Lung (tissue), 12 donors: ENCODE data around the gene BTG2. TPM values are rescaled to one million over a fixed set of nuclear protein-coding genes. Genes with fewer than 3 reads are reported as not detected.

Experiments
- ATAC-seq: fragments of 200-7000 bp; cut with Tn5 transposase; one replicate; pipeline ENCODE4 v1.9.1; 2020; ENCODE audit warnings: moderate number of reproducible peaks; ENCODE audit not compliant: insufficient read depth, low FRiP score
- DNase-seq, 3 donors: peaks; one replicate each; pipeline ENCODE4 v3.0.0-alpha.2; 2013 to 2017
- H3K27ac ChIP-seq, 2 donors: one replicate each; pipeline ENCODE4 v1.5.1; 2013; ENCODE audit warnings: mild to moderate bottlenecking in 2 of 2, moderate library complexity in 2 of 2, control low read depth in 1 of 2, inconsistent platforms in 1 of 2, low read depth in 1 of 2, low read length in 1 of 2
- H3K27me3 ChIP-seq, 3 donors: one replicate each; pipeline ENCODE4 v1.5.1; 2013; ENCODE audit warnings: low read length in 2 of 3; ENCODE audit not compliant: control insufficient read depth in 3 of 3, insufficient read depth in 3 of 3
- H3K36me3 ChIP-seq, 4 donors: one replicate each; pipeline ENCODE4 v1.5.1; 2013; ENCODE audit warnings: low read length in 4 of 4, mild to moderate bottlenecking in 1 of 4, moderate library complexity in 1 of 4; ENCODE audit not compliant: control insufficient read depth in 4 of 4, insufficient read depth in 4 of 4
- H3K4me1 ChIP-seq, 5 donors: one replicate each; pipeline ENCODE4 v1.5.1; 2013; ENCODE audit warnings: low read length in 5 of 5, mild to moderate bottlenecking in 2 of 5, moderate library complexity in 1 of 5; ENCODE audit not compliant: control insufficient read depth in 5 of 5, insufficient read depth in 5 of 5
- H3K4me3 ChIP-seq: one replicate; pipeline ENCODE4 v1.5.1; 2013; ENCODE audit warnings: mild to moderate bottlenecking, control low read depth, moderate library complexity
- H3K9ac ChIP-seq, 2 donors: one replicate each; pipeline ENCODE4 v1.5.1; 2013; ENCODE audit warnings: low read length in 2 of 2, control low read depth in 1 of 2; ENCODE audit not compliant: insufficient read depth in 1 of 2
- H3K9me3 ChIP-seq, 4 donors: one replicate each; pipeline ENCODE4 v1.5.1; 2013; ENCODE audit warnings: low read length in 3 of 4, mild to moderate bottlenecking in 1 of 4, moderate library complexity in 1 of 4; ENCODE audit not compliant: control insufficient read depth in 4 of 4, insufficient read depth in 3 of 4
- WGBS, 2 donors: extraction: QIAGEN DNeasy Blood & Tissue Kit; methylation state at CpG; one replicate each; pipeline ENCODE4 v1.1.7; 2013; 5-methylcytosine and 5-hydroxymethylcytosine counted together
- polyA plus RNA-seq, 2 donors: library from polyadenylated mRNA; stranded (reverse); fragments of 200-250 nt; gene quantifications; one replicate each; pipeline ENCODE4 v1.2.1, GENCODE V29; 2013
- total RNA-seq, 2 donors: library from RNA; depleted of rRNA in 1 of 2; stranded (reverse); fragments of >200 nt in 1 of 2; gene quantifications; one replicate each; pipeline ENCODE4 v1.2.1, GENCODE V29; 2014 to 2021
- TF ChIP-seq, protein P1 (sequence below): IDR thresholded peaks from 2 replicates; pipeline ENCODE4 v1.5.1; 2012; ENCODE audit warnings: mild to moderate bottlenecking; ENCODE audit errors: control extremely low read depth, extremely low read depth
- donor health status: control.
- donor health status: control.
- donor health status: Bipolar disorder and iron deficiency.
- donor health status: healthy.
- donor health status: DM: yes; HTN: yes; CAD: no.

BTG2 gene
- total and polyA plus RNA-seq, 4 donors, result 29.1 to 118 (median 73.5) TPM

DNA sequence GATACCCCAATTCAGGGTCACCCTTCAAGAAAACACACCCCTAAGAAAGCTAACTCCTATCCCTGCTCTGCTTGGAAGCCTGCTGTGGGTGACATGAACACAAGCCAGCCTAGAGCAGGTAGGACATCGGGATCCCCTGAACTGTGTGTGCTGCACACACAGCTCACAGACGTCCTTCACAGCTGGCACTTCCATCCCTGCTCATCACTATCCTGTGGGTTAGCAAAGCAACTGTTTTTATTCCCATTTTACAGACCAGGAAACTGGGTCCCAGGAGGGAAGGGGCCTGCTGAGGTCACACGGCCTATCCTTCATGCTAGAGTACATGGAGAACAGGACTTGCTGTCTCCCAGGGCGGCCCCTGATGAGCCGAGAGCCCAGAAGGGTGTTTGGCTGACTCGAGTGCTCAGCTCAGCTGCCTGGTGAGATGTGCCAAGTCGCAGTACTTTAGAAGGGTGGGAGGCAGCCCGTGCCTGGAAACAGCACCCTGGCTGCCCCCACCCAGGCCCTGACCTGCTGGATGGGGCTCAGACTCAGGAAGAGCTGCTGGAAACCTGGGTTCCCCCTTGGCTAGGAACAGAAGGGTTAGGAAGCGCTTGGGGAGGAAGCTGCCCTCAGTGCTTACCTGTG, 28.3 kb upstream of the BTG2 start:
- Histone ChIP-seq H3K27me3 (no peaks in the 10 kb centered on the region), H3K9ac (no peak overlapping the region), H3K4me1 (peaks cover 3 to 33% (median 12%) of the 10 kb centered on the region in 5 donors), H3K36me3 (no peaks in the 10 kb centered on the region), H3K9me3 (no peaks in the 10 kb centered on the region), H3K4me3 (no peak overlapping the region), H3K27ac (peak overlapping the region in 1 of 2 donors; percentile 98)
- DNase-seq (no peak), ATAC-seq (no peak)
- 77 to 82% methylated on average over 9 of the region's 9 CpGs for WGBS, 2 donors
- TF ChIP-seq, protein P1, sequence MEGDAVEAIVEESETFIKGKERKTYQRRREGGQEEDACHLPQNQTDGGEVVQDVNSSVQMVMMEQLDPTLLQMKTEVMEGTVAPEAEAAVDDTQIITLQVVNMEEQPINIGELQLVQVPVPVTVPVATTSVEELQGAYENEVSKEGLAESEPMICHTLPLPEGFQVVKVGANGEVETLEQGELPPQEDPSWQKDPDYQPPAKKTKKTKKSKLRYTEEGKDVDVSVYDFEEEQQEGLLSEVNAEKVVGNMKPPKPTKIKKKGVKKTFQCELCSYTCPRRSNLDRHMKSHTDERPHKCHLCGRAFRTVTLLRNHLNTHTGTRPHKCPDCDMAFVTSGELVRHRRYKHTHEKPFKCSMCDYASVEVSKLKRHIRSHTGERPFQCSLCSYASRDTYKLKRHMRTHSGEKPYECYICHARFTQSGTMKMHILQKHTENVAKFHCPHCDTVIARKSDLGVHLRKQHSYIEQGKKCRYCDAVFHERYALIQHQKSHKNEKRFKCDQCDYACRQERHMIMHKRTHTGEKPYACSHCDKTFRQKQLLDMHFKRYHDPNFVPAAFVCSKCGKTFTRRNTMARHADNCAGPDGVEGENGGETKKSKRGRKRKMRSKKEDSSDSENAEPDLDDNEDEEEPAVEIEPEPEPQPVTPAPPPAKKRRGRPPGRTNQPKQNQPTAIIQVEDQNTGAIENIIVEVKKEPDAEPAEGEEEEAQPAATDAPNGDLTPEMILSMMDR, result no peak

DNA sequence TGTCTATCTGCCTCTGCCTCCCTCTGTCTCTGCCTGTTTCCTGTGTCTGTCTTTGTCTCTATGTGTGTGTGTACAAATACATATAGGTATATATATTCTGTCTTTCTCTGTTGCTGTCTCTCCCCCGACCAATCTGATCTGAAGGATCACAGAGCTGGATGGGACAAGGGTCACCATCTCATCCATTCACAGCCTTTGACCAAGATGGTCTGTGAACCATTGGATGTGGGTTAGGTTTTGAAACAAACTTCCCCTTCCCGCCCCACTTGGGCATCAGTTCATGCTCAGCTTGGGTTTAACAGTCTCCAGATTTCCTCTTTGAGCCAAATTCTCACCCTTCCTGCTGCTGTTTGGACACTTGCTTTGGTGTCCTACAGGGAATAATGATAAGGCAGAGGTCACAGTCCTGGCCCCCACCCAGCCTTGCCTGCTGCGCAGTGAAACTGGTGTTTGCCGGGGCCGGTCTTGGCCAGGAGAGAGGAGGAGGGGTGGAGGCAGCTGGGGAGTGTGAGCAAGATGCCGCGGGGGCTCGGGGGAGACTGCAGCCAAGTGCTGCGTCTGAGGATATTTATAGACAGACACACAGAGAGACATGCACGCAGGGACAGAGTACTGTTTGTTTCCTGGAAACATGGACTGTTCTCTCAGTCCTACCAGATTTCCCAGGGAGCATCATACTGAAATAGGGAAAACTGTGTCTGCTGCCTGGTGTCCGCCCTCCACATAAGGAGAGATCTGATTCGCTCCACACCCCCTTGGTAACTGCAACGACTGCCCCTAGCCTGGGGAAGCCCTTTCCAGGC, 27.0 kb upstream of the BTG2 start:
- DNase-seq (peak; percentile 84 to 92 (median 89)), ATAC-seq (peak; percentile 13)
- TF ChIP-seq, protein P1, result no peak
- Histone ChIP-seq H3K27ac (peak overlapping the region; percentile 84 to 98), H3K4me3 (no peak overlapping the region), H3K27me3 (no peaks in the 10 kb centered on the region), H3K9ac (peak overlapping the region in 1 of 2 donors; percentile 61), H3K36me3 (no peaks in the 10 kb centered on the region), H3K4me1 (peaks cover 0 to 21% (median 10%) of the 10 kb centered on the region in 5 donors), H3K9me3 (no peaks in the 10 kb centered on the region)
- WGBS, 2 donors, result 19 to 22% methylated on average over 13 of the region's 13 CpGs

DNA sequence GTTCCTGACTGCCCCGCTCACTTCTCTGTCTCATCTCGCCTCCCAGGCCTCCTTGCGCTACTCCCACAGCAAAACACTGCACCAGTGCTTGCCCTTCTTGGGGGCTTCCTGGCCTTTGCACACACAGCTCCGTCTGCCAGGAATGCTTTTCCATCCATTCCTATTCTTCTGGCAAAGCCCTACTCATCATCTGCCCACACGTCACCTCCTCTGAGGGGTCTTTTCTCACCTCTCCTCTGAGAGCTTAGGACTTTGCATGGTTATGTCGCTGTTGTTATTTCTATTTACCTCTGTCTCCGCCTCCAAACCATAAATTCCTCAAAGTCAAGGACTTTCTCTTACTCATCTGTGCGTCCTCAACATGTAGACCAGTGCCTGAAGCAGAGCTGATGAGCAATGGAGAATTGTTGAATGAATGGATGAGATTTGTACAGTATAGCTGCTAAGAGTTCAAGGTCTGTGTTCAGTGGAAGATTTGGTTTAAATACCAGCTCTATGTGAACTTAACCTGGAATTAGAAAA, 26.4 kb upstream of the BTG2 start:
- no peaks in the 10 kb centered on the region for H3K27me3 ChIP-seq
- 77 to 85% methylated on average over 8 of the region's 8 CpGs for WGBS, 2 donors
- ATAC-seq (no peak), DNase-seq (no peak)
- H3K27ac ChIP-seq, result peak overlapping the region; percentile 84 to 98
- H3K4me3 ChIP-seq, result no peak overlapping the region
- H3K9ac ChIP-seq, result peak overlapping the region in 1 of 2 donors; percentile 43
- no peaks in the 10 kb centered on the region for H3K9me3 ChIP-seq
- TF ChIP-seq, protein P1, result no peak
- no peaks in the 10 kb centered on the region for H3K36me3 ChIP-seq
- peaks cover 0 to 16% (median 9%) of the 10 kb centered on the region in 5 donors for H3K4me1 ChIP-seq
